ENCODE results near the gene PADI1. TPM values are rescaled to one million over a fixed set of nuclear protein-coding genes. Genes with fewer than 3 reads are reported as not detected.

Gene PADI1
- total RNA-seq, 1 experiment from 2014 or later: 0.37 TPM

GRCh38 chr1:17245816-17246325, 40.9 kb downstream of the PADI1 start:
- POLR2A ChIA-PET: interaction anchor here (0.9 kb wide), 1 partner anchor 11 kb away, joined by 3 read pairs; no protein-coding TSS in a partner anchor
- no peak overlapping the region for H2AFZ ChIP-seq (ENCODE audit: low read depth, low read length, poor library complexity, severe bottlenecking)
- no peaks in the 10 kb centered on the region for H3K9me2 ChIP-seq (ENCODE audit: insufficient read depth)
- BruUV-seq (replicated peaks): no TSS peak
- H3K27me3 ChIP-seq (ENCODE audit: insufficient read depth, low read length): no peaks in the 10 kb centered on the region
- H3K79me2 ChIP-seq (ENCODE audit: insufficient read depth, low read length): no peaks in the 10 kb centered on the region
- no peak overlapping the region for H3K27ac ChIP-seq (ENCODE audit: low read depth, low read length)
- H3K36me3 ChIP-seq (ENCODE audit: control insufficient read depth in 1 of 2, insufficient read depth in 2 of 2, low read length in 2 of 2): no peaks in the 10 kb centered on the region
- DNase-seq (ENCODE audit: low read depth, low spot score): no peak
- intact Hi-C loops (cut with micrococcal nuclease): no loop called here
- peaks cover 17 to 45% of the 10 kb centered on the region in 2 experiments for H3K4me1 ChIP-seq (ENCODE audit: control insufficient read depth in 1 of 2, insufficient read depth in 2 of 2, low read length in 2 of 2)
- CTCF ChIA-PET: interaction anchor here (1.6 to 3.6 kb wide), 2 partner anchors 9 to 120 kb away, joined by 3 to 14 read pairs; no protein-coding TSS in a partner anchor
- no peaks in the 10 kb centered on the region for H4K20me1 ChIP-seq (ENCODE audit: insufficient read depth)
- RAD21 ChIA-PET (ENCODE audit: low non-redundant PET in 1 of 2, low total read pairs in 2 of 2, uncharacterized antibody in 2 of 2, unreplicated experiment in 2 of 2): interaction anchor here in 1 of 2 experiments (1.0 kb wide), 1 partner anchor 11 kb away, joined by 3 read pairs; no protein-coding TSS in a partner anchor
- H3K4me2 ChIP-seq (ENCODE audit: low read length): no peak overlapping the region
- TF ChIP-seq REST (IDR thresholded peaks at IDR 0.05; ENCODE audit: low read depth) (no peak), ELF1 (IDR thresholded peaks at IDR 0.05; ENCODE audit: borderline replicate concordance, low read depth) (no peak), ZBTB33 (IDR thresholded peaks at IDR 0.05; ENCODE audit: extremely low read depth, insufficient replicate concordance, low read length) (no peak), FOSL1 (IDR thresholded peaks at IDR 0.05; ENCODE audit: low read depth) (no peak), RAD21 (IDR thresholded peaks at IDR 0.05; ENCODE audit: low read depth) (no peak), YY1 (IDR thresholded peaks at IDR 0.05; ENCODE audit: extremely low read depth, insufficient replicate concordance, low read depth, low read length) (no peak), SRF (IDR thresholded peaks at IDR 0.05; ENCODE audit: low read depth) (no peak), CEBPB (IDR thresholded peaks at IDR 0.05; ENCODE audit: low read depth) (no peak), ZFX (IDR thresholded peaks at IDR 0.05) (no peak), POLR2AphosphoS5 (IDR thresholded peaks at IDR 0.05; ENCODE audit: low read depth, low read length) (no peak), EGR1 (IDR thresholded peaks at IDR 0.05; ENCODE audit: low read depth) (no peak), MAX (IDR thresholded peaks at IDR 0.05) (no peak), SIN3A (IDR thresholded peaks at IDR 0.05; ENCODE audit: low read depth) (no peak), TCF7L2 (IDR thresholded peaks at IDR 0.05; ENCODE audit: borderline replicate concordance, extremely low read depth, insufficient read depth, insufficient read length) (no peak), EZH2 (IDR thresholded peaks at IDR 0.05) (no peak), JUND (IDR thresholded peaks at IDR 0.05) (no peak)
- H3K4me3 ChIP-seq (replicated peaks in 1 of 2; ENCODE audit: low read depth in 1 of 2, low read length in 2 of 2): no peak overlapping the region
- ATAC-seq: no peak
- no peak overlapping the region for H3K9ac ChIP-seq (ENCODE audit: low read length)
- H3K9me3 ChIP-seq (ENCODE audit: control insufficient read depth in 1 of 2, insufficient read depth in 1 of 2, low read depth in 1 of 2, low read length in 2 of 2): no peaks in the 10 kb centered on the region
